Activated CD4-positive, alpha-beta T cell treated with anti-CD3 and anti-CD28 coated beads, Interleukin-10, Interleukin-2, amounts not matched to agents 100 ng/mL and 50 ng/mL, durations not matched to agents 16 hours and 8 hours (primary cell): ENCODE measurements around the gene RYR2.

Experiments
- DNase-seq: peaks from one replicate; pipeline ENCODE4 v3.0.0-alpha.2; 2020

RYR2 gene

GRCh38 chr1:237033061-237033460 is 8.9 kb upstream of the RYR2 start:
- DNase-seq, result no peak

- DNase-seq, result no peak
Observed at GRCh38 chr1:237033804-237034203, 8.2 kb upstream of the RYR2 start.

- DNase-seq, result no peak
Observed at GRCh38 chr1:237035759-237036158, 6.2 kb upstream of the RYR2 start.

GRCh38 chr1:237038211-237038610 is 3.8 kb upstream of the RYR2 start:
- DNase-seq, result no peak

GRCh38 chr1:237040823-237041222 is 1.2 kb upstream of the RYR2 start:
- DNase-seq, result no peak

- no peak for DNase-seq
Observed at GRCh38 chr1:237041461-237041794, 556 bp upstream of the RYR2 start.

GRCh38 chr1:237042526-237042891 is 525 bp downstream of the RYR2 start:
- DNase-seq, result no peak

- DNase-seq, result no peak
Observed at GRCh38 chr1:237042892-237043576, 1.1 kb downstream of the RYR2 start.

- DNase-seq, result no peak
Observed at GRCh38 chr1:237043846-237044636, 2.1 kb downstream of the RYR2 start.

- DNase-seq, result no peak
Observed at GRCh38 chr1:237045278-237046016, 3.5 kb downstream of the RYR2 start.

- DNase-seq, result no peak
Observed at GRCh38 chr1:237048803-237049202, 6.8 kb downstream of the RYR2 start.

GRCh38 chr1:237050185-237050584 is 8.2 kb downstream of the RYR2 start:
- no peak for DNase-seq

- DNase-seq, result no peak
Observed at GRCh38 chr1:237050915-237051314, 8.9 kb downstream of the RYR2 start.

GRCh38 chr1:237054313-237054712 is 12.3 kb downstream of the RYR2 start:
- DNase-seq, result no peak

- no peak for DNase-seq
Observed at GRCh38 chr1:237058470-237058869, 16.5 kb downstream of the RYR2 start.

GRCh38 chr1:237059244-237059643 is 17.3 kb downstream of the RYR2 start:
- DNase-seq, result no peak

GRCh38 chr1:237062976-237063375 is 21.0 kb downstream of the RYR2 start:
- no peak for DNase-seq

GRCh38 chr1:237065903-237066302 is 23.9 kb downstream of the RYR2 start:
- no peak for DNase-seq

GRCh38 chr1:237070519-237070918 is 28.5 kb downstream of the RYR2 start:
- DNase-seq, result no peak

- DNase-seq, result no peak
Observed at GRCh38 chr1:237071641-237072420, 29.8 kb downstream of the RYR2 start.

GRCh38 chr1:237074371-237075117 is 32.6 kb downstream of the RYR2 start:
- DNase-seq, result no peak

- no peak for DNase-seq
Observed at GRCh38 chr1:237084341-237085077, 42.5 kb downstream of the RYR2 start.
